Gastrocnemius medialis (tissue), 4 donors: ENCODE results near the gene CNNM2.

Experiments
- POLR2A ChIP-seq, 2 donors: fragments of 450-650 bp; IDR thresholded peaks; one replicate each; pipeline ENCODE4 v1.6.1; 2017; ENCODE audit warnings: antibody characterized with exemption in 2 of 2, mild to moderate bottlenecking in 2 of 2, moderate library complexity in 2 of 2
- TF ChIP-seq, protein P1 (sequence below), 5 experiments: fragments of 450-650 bp in 3 of 5; fragments of 200-600 bp in 2 of 5; sonication (generic) in 2 of 5; IDR thresholded peaks in 4 of 5; conservative IDR thresholded peaks in 1 of 5; 1 replicate in 4 of 5; 2 replicates in 1 of 5; pipeline ENCODE4 v1.5.1; 2016 to 2019; ENCODE audit warnings: antibody characterized with exemption in 5 of 5, mild to moderate bottlenecking in 3 of 5, moderate library complexity in 3 of 5

DNA sequence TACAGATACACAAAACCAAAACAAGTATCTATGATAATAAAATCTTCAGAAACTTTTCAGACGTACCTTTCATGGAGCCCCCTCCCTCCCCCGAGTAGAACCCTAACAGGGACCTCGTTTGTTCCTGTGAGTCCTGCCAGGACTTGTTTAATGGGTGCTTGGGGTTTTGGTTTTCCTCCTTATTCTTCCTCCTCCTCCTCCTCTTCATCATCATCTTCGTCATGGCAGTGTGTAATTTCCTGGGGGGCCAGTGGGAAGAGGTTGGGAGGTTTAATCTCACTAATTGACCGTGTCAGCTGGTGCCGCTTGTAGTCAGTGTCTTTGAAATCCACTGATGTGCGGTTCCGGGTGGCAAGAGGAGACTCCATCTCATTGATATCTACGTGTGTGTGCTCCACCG, 171.4 kb downstream of the CNNM2 start:
- no peak for TF ChIP-seq POLR2A (IDR thresholded peaks at IDR 0.05)
- TF ChIP-seq, protein P1, sequence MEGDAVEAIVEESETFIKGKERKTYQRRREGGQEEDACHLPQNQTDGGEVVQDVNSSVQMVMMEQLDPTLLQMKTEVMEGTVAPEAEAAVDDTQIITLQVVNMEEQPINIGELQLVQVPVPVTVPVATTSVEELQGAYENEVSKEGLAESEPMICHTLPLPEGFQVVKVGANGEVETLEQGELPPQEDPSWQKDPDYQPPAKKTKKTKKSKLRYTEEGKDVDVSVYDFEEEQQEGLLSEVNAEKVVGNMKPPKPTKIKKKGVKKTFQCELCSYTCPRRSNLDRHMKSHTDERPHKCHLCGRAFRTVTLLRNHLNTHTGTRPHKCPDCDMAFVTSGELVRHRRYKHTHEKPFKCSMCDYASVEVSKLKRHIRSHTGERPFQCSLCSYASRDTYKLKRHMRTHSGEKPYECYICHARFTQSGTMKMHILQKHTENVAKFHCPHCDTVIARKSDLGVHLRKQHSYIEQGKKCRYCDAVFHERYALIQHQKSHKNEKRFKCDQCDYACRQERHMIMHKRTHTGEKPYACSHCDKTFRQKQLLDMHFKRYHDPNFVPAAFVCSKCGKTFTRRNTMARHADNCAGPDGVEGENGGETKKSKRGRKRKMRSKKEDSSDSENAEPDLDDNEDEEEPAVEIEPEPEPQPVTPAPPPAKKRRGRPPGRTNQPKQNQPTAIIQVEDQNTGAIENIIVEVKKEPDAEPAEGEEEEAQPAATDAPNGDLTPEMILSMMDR (IDR thresholded peaks at IDR 0.05 in 4 of 5, conservative IDR thresholded peaks at IDR 0.05 in 1 of 5) = no peak
